Testis (tissue), 3 donors: ENCODE results near the gene RAB7B. TPM values are rescaled to one million over a fixed set of nuclear protein-coding genes. Genes with fewer than 3 reads are reported as not detected.

Source experiments
- DNase-seq: peaks from one replicate; pipeline ENCODE4 v3.0.0-alpha.2; 2019
- H3K27ac ChIP-seq, 2 donors: fragments of 200-600 bp; sonication (generic); one replicate each; pipeline ENCODE4 v1.5.1; 2019
- H3K27me3 ChIP-seq: fragments of 200-600 bp; sonication (generic); one replicate; pipeline ENCODE4 v1.5.1; 2019
- H3K36me3 ChIP-seq: fragments of 200-600 bp; sonication (generic); one replicate; pipeline ENCODE4 v1.5.1; 2017; ENCODE audit warnings: low read depth; ENCODE audit errors: missing control alignments
- H3K4me1 ChIP-seq: fragments of 200-600 bp; sonication (generic); one replicate; pipeline ENCODE4 v1.5.1; 2019
- H3K4me3 ChIP-seq, 2 donors: fragments of 200-600 bp; sonication (generic); one replicate each; pipeline ENCODE4 v1.5.1; 2017 to 2019
- H3K9me3 ChIP-seq: fragments of 200-600 bp; sonication (generic); one replicate; pipeline ENCODE4 v1.5.1; 2017
- POLR2A ChIP-seq: fragments of 450-650 bp; IDR thresholded peaks from one replicate; pipeline ENCODE4 v1.6.1; 2017; ENCODE audit warnings: antibody characterized with exemption, mild to moderate bottlenecking, moderate library complexity
- WGBS, 2 donors: methylation state at CpG; one replicate each; pipeline ENCODE4 v1.1.5; 2018; 5-methylcytosine and 5-hydroxymethylcytosine counted together
- intact Hi-C: fragments of 100-400 bp; cut with DNase I; formaldehyde crosslinking; loops from one replicate; pipeline ENCODE4 v1.15.1; 2023; ENCODE audit warnings: low total_unique reads
- polyA plus RNA-seq: library from polyadenylated mRNA; stranded (reverse); fragments of 350-450 nt; fragmentation: Illumina TruSeq; extraction: RNeasy Lipid Tissue Mini Kit (QIAGEN cat#74804); gene quantifications from one replicate; pipeline ENCODE4 v1.2.3, GENCODE V29; 2014; ENCODE audit warnings: low read depth, low replicate concordance; ENCODE audit not compliant: insufficient read depth
- total RNA-seq, 2 donors: library from RNA; depleted of rRNA; stranded (reverse); fragments of >200 nt; gene quantifications; one replicate each; pipeline ENCODE4 v1.2.3, GENCODE V29; 2016
- TF ChIP-seq, protein P1 (sequence below), 3 experiments: fragments of 450-650 bp in 2 of 3; fragments of 200-600 bp in 1 of 3; sonication (generic) in 1 of 3; IDR thresholded peaks; one replicate each; pipeline ENCODE4 v1.5.1; 2016 to 2019; ENCODE audit warnings: antibody characterized with exemption in 3 of 3, mild to moderate bottlenecking in 2 of 3, moderate library complexity in 1 of 3

RAB7B gene
- total and polyA plus RNA-seq, 3 donors from 2014 or later: 1.7 to 8.4 (median 6.2) TPM

DNA sequence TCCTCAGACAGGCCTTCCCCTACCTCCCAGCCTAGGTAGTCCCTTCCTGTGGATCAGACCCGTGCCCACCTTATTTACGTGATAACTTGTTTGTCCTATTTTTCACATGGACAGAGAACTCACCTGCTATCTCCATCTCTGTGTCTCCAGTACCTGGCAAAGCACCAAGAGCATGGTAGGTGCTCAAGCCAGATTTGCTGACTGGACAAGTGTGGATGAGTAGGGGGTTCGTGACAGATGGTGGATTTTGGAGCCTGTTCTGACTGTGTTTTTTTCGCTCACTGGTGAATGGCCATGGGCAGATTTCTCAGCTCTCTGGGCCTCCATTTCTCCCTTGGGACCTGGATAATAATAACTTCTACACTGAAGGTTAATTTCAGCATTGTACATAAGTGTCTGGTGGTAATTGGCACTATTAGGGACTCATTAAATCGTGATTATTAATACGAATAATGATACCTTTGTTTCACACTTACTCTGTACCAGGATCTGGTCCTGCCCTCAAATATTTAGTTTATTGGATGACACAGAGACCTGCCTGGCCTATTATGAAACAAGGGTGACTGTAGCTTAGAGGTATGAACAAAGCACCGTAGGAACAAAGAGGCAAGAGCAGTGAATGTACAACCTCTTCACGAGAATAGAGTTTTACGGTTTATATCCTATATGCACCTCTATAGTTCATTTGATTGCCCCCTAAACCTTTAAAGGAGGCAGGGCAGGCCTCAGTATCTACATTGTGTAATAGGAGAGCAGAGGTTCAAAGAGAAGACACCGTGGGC, 35.5 kb downstream of the RAB7B start:
- H3K36me3 ChIP-seq: no peaks in the 10 kb centered on the region
- H3K9me3 ChIP-seq: no peaks in the 10 kb centered on the region
- no peak overlapping the region for H3K27ac ChIP-seq
- TF ChIP-seq, protein P1, sequence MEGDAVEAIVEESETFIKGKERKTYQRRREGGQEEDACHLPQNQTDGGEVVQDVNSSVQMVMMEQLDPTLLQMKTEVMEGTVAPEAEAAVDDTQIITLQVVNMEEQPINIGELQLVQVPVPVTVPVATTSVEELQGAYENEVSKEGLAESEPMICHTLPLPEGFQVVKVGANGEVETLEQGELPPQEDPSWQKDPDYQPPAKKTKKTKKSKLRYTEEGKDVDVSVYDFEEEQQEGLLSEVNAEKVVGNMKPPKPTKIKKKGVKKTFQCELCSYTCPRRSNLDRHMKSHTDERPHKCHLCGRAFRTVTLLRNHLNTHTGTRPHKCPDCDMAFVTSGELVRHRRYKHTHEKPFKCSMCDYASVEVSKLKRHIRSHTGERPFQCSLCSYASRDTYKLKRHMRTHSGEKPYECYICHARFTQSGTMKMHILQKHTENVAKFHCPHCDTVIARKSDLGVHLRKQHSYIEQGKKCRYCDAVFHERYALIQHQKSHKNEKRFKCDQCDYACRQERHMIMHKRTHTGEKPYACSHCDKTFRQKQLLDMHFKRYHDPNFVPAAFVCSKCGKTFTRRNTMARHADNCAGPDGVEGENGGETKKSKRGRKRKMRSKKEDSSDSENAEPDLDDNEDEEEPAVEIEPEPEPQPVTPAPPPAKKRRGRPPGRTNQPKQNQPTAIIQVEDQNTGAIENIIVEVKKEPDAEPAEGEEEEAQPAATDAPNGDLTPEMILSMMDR (IDR thresholded peaks at IDR 0.05): no peak
- no peak for TF ChIP-seq POLR2A
- 79 to 85% methylated on average over 10 of the region's 10 CpGs for WGBS, 2 donors
- no peak for DNase-seq
- H3K27me3 ChIP-seq: no peaks in the 10 kb centered on the region
- no peaks in the 10 kb centered on the region for H3K4me1 ChIP-seq
- no peak overlapping the region for H3K4me3 ChIP-seq
- intact Hi-C loops: no loop called here

DNA sequence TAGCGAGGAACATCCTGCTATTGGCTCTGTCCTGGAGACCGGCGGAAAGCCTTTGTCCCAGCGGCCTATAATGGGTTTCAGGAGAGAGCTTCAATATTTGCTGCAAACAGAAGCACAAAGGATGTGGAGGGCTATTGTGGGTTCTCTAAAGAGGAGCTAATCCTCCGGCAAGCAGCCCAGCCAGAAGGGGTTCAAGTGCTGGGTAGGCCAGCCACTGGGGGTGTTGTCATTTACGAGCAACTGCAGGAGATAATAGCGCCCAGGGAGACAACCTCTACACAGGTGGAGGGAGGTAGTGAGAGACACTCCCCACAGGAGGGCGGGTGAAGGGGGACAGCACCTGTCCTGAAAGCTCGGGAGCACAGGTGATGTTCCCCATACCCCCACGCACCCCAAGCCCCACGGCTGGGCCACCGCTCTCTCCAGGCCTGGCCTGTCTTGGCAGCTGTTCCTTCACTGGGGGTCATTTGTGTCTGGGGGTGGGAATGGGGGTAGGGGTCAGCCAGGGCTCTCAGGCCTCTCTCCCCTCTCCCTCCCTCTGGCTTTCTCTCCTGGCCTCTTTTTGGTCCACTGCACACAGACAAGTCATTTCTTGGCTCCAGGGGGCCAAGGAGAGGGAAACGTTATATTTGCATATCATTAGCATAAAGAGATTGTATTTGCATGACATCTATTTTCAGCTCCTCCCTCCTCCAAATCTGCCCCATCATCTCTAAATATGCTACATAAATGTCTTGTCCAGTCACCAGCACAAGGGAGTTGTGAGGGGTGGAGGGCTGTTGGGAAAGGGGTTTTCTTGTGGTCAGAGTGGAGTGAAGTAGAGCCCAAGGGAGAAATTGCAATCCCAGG, 37.9 kb downstream of the RAB7B start:
- Histone ChIP-seq H3K27me3 (no peaks in the 10 kb centered on the region), H3K4me3 (no peak overlapping the region), H3K9me3 (no peaks in the 10 kb centered on the region), H3K27ac (no peak overlapping the region), H3K4me1 (peaks cover 4% of the 10 kb centered on the region), H3K36me3 (no peaks in the 10 kb centered on the region)
- no peak for TF ChIP-seq POLR2A
- TF ChIP-seq, protein P1 (IDR thresholded peaks at IDR 0.05): no peak
- WGBS, 2 donors: 85 to 92% methylated on average over 9 to 13 of the region's 13 CpGs
- DNase-seq: no peak
- intact Hi-C loops: no loop called here

DNA sequence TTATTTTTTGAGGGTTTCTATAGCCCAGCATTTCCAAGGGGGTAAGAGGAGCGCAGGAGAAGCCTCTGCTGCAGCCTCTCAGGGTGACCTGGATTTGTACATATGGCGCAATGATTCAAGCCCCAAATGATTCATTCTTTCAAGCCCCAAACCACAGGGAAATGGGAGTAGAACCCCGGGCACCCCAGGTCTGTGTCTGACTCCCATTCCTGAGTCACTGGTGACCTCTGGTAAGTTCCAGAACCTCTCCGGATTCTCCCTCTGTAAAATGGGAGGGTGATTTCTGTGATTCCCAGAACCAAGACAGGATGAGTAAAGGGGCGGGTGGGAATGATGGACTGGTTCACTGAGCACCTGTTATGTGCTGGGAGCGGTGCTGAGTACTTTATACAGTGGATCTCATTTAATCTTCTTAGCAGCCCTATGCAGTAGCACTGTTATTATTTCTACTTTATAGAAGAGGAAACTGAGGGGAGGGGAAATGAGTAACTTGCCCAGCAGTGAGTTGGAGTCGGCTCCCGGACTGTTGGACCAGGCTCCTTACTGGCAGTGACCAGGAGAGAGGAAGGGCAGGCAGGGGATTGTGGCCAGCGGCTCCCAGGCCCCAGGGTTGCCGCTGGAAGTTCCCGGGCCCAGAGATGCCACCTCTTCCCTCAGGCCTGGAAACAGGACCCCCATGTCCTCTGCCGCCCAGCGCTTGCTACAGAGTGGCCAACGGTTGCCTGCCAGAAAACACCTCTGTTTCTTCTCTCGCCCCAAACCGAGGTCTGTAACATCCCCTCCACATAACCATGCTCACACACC, 39.6 kb downstream of the RAB7B start:
- H3K27me3 ChIP-seq: no peaks in the 10 kb centered on the region
- DNase-seq: no peak
- no peaks in the 10 kb centered on the region for H3K36me3 ChIP-seq
- H3K27ac ChIP-seq: no peak overlapping the region
- intact Hi-C loops: no loop called here
- H3K9me3 ChIP-seq: no peaks in the 10 kb centered on the region
- H3K4me1 ChIP-seq: peaks cover 4% of the 10 kb centered on the region
- H3K4me3 ChIP-seq: no peak overlapping the region
- TF ChIP-seq, protein P1 (IDR thresholded peaks at IDR 0.05): no peak
- no peak for TF ChIP-seq POLR2A
- WGBS, 2 donors: 89 to 93% methylated on average over 15 to 16 of the region's 16 CpGs

DNA sequence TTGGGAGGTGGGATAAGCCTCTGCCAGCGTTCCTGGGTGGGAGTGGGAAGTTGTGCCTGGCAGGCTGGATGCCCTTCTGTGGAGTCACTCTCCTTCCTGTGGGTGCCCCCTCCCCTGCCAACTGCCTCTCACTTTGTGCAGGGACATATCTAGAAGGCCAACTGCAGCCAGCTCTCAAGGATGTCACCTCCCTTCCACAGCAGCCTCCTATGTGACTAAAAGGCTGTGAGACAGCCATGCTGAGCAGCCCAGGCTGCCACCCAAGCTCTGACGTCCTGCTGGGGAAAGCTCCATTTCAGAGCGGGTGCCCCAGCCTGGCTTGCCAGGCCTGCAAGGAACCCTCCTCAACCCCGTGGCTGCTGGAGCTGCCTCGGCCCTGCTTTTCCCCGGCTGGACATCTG, 40.4 kb downstream of the RAB7B start:
- no peaks in the 10 kb centered on the region for H3K36me3 ChIP-seq
- intact Hi-C loops: no loop called here
- no peaks in the 10 kb centered on the region for H3K9me3 ChIP-seq
- 80 to 84% methylated on average over 1 to 6 of the region's 6 CpGs for WGBS, 2 donors
- no peak overlapping the region for H3K4me3 ChIP-seq
- DNase-seq: no peak
- no peak for TF ChIP-seq POLR2A
- TF ChIP-seq, protein P1 (IDR thresholded peaks at IDR 0.05): no peak
- no peak overlapping the region for H3K27ac ChIP-seq
- peaks cover 4% of the 10 kb centered on the region for H3K4me1 ChIP-seq
- H3K27me3 ChIP-seq: no peaks in the 10 kb centered on the region
